ENCODE measurements around the gene SLC30A1. TPM values are rescaled to one million over a fixed set of nuclear protein-coding genes. Genes with fewer than 3 reads are reported as not detected.

The SLC30A1 gene
- total and polyA plus RNA-seq, 7 donors = 4.2 to 11.8 (median 7.9) TPM

DNA sequence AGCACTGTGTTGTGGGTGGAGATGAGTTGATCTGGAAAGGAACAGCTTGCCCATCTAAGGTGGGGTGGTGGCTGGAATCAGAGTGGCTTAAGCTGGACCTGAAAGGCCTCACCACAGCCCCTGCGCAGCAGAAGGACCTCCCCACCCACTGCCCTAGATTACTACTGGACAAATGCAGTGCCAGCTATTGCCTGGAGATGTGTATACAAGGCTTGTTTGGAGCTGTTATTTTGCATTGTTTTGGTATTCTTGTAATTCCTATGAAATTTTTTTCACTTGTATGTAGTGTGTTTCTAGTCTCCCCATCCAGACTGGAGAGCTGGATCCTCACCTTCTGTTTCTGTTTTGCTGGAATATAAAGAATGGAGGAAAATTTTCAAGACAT lies 1.3 kb upstream of the SLC30A1 start:
- H3K27ac ChIP-seq = peak overlapping the region; percentile 96 to 98 (median 98)
- intact Hi-C loops (cut with DNase I) = loop anchor here (10.0 kb wide), 1 partner anchor 205 kb away; no protein-coding TSS in a partner anchor
- no peak for TF ChIP-seq POLR2A (IDR thresholded peaks at IDR 0.05)
- no peak for TF ChIP-seq EP300 (IDR thresholded peaks at IDR 0.05)
- TF ChIP-seq, protein P1, sequence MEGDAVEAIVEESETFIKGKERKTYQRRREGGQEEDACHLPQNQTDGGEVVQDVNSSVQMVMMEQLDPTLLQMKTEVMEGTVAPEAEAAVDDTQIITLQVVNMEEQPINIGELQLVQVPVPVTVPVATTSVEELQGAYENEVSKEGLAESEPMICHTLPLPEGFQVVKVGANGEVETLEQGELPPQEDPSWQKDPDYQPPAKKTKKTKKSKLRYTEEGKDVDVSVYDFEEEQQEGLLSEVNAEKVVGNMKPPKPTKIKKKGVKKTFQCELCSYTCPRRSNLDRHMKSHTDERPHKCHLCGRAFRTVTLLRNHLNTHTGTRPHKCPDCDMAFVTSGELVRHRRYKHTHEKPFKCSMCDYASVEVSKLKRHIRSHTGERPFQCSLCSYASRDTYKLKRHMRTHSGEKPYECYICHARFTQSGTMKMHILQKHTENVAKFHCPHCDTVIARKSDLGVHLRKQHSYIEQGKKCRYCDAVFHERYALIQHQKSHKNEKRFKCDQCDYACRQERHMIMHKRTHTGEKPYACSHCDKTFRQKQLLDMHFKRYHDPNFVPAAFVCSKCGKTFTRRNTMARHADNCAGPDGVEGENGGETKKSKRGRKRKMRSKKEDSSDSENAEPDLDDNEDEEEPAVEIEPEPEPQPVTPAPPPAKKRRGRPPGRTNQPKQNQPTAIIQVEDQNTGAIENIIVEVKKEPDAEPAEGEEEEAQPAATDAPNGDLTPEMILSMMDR (IDR thresholded peaks at IDR 0.05) = no peak
- TF ChIP-seq POLR2AphosphoS5 (IDR thresholded peaks at IDR 0.05) = no peak
- H3K4me1 ChIP-seq = peaks cover 0 to 42% (median 36%) of the 10 kb centered on the region in 4 donors
- H3K27me3 ChIP-seq = no peaks in the 10 kb centered on the region
- no peaks in the 10 kb centered on the region for H3K9me3 ChIP-seq
- no peak overlapping the region for H3K4me3 ChIP-seq
- peaks cover 0 to 8% (median 2%) of the 10 kb centered on the region in 4 donors for H3K36me3 ChIP-seq
- DNase-seq = no peak
- 30 to 74% methylated on average over 1 of the region's 1 CpG for WGBS, 2 donors

DNA sequence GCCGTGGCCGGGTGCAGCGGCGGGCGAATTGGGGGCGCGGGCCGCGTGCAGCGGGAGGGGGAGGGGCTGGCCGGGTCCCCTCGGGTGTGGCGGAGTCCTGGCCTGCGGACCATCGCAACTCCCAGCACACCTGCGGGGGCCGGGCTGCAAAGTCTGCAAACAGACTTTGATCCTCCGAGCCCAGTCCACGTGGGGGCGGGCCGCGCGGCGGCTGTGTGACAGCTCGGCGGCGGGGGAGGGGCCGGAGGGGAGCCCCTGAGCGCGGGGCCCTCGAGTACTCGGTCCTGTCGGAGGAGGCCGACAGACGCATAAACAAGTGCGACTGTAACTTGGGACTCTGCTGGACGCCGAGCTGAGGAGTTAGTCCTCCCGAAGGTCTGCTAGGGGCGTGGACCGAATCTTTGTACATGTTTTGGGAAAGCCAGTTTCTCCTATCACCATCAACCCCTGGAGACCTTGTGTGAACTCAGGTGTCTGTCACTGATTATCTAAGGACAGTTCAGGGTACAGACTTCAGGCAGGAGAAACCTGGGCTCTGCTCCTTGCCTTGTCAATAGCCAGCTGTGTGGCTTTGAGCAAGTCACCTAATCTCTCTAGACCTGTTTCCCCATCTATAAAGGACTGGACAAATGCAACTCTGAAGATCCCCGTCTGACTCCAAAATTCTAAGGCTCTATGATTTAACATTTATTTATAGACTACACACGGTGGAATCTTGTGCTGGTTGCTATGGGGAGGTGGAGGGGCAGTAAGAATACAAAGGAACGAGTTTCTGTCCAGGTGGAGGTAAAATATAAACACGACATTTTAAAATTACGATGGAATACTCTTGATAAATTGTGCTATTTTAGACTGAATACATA lies 710 bp upstream of the SLC30A1 start:
- Histone ChIP-seq H3K27ac (peak overlapping the region; percentile 96 to 98 (median 98)), H3K4me1 (peaks cover 0 to 46% (median 39%) of the 10 kb centered on the region in 4 donors), H3K4me3 (peak overlapping the region; percentile 76 to 96 (median 94)), H3K9me3 (no peaks in the 10 kb centered on the region), H3K36me3 (peaks cover 0 to 14% (median 4%) of the 10 kb centered on the region in 4 donors), H3K27me3 (no peaks in the 10 kb centered on the region)
- intact Hi-C loops (cut with DNase I) = loop anchor here (1.0 to 10.0 kb wide), 6 partner anchors 33 to 455 kb away; partner anchors contain the start of genes DTL, INTS7 and LPGAT1
- TF ChIP-seq EP300 (IDR thresholded peaks at IDR 0.05) (no peak), POLR2A (IDR thresholded peaks at IDR 0.05) (no peak), POLR2AphosphoS5 (IDR thresholded peaks at IDR 0.05) (peak; percentile 13 to 44 (median 32))
- TF ChIP-seq, protein P1 (IDR thresholded peaks at IDR 0.05) = no peak
- 2 to 6% methylated on average over 46 of the region's 46 CpGs for WGBS, 2 donors
- DNase-seq = peak; percentile 91

DNA sequence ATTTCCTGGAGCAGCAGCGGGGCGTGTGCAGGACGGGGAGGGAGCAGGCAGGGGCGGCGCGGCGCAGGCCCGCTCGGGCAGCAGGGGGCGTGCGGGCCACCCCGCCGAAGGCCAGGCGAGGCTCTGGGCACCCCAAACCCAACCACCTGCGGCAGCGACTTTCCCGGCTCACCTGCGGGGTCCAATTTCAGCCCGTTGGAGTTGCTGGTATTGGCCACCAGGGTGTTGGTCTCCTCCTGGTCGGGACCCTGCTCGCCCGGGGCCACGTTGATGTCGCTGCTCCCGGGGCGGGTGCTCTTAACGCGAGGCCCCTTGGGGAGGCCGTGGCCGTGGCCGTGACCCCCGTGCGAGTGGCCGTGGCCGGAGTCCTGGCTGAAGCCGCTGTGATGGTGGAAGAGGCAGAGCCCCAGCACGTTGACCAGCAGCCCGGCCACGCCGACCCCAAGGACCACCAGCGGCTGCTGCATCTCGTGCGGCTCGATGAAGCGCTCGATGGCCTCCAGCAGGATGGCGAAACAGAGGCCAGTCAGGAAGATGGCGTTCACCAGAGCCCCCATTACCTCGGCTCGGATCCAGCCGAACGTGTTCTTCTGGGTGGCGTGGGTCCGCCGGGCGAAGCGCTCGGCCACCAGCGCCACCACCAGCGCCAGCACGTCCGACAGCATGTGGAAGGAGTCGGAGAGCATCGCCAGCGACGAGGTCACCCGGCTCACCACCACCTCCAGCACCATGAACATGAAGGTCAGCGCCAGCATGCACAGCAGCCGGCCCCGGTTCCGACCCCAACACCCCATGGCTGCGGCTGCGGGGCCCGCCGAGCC lies 932 bp downstream of the SLC30A1 start:
- Histone ChIP-seq H3K36me3 (peaks cover 0 to 21% (median 5%) of the 10 kb centered on the region in 4 donors), H3K27me3 (no peaks in the 10 kb centered on the region), H3K4me3 (peak overlapping the region; percentile 76 to 96 (median 94)), H3K9me3 (no peaks in the 10 kb centered on the region), H3K4me1 (peaks cover 0 to 61% (median 44%) of the 10 kb centered on the region in 4 donors), H3K27ac (peak overlapping the region; percentile 96 to 98 (median 98))
- 0% methylated on average over 75 of the region's 75 CpGs for WGBS, 2 donors
- peak; percentile 83 for DNase-seq
- TF ChIP-seq EP300 (IDR thresholded peaks at IDR 0.05) (no peak), POLR2AphosphoS5 (IDR thresholded peaks at IDR 0.05) (no peak), POLR2A (IDR thresholded peaks at IDR 0.05) (no peak)
- TF ChIP-seq, protein P1 (IDR thresholded peaks at IDR 0.05) = peak; percentile 45 to 87 (median 83)
- intact Hi-C loops (cut with DNase I) = loop anchor here (2.0 to 10.0 kb wide), 4 partner anchors 35 to 457 kb away; partner anchors contain the start of genes DTL, INTS7 and LPGAT1

DNA sequence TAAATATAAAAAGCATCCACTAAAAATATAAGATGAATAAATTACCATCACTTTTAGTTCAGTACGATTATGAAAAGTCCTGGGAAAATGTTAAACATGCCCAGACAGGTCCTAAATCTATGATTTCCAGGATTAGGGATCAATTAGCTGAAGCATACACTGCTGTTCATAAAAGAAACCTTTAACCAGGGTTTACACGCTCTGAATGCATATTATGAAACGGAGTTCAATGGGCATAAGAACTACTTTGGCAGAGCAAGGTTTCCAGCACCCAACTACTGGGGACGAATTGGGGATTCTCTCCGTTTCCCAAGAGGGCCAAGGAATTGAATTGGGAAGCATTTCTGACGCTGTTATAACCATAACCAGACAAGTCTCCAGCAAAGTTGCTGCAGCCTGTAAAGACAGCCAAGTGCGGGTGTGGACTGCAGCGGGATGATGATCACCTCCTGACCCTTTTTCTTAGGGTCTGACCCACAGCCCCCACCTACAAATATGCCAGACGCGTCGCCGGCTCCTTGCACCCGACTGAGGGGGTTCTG lies 1.6 kb downstream of the SLC30A1 start:
- WGBS, 2 donors = 0 to 2% methylated on average over 13 of the region's 13 CpGs
- H3K36me3 ChIP-seq = peaks cover 0 to 27% (median 5%) of the 10 kb centered on the region in 4 donors
- H3K4me1 ChIP-seq = peaks cover 0 to 61% (median 47%) of the 10 kb centered on the region in 4 donors
- TF ChIP-seq POLR2A (IDR thresholded peaks at IDR 0.05) (no peak), EP300 (IDR thresholded peaks at IDR 0.05) (no peak), POLR2AphosphoS5 (IDR thresholded peaks at IDR 0.05) (no peak)
- TF ChIP-seq, protein P1 (IDR thresholded peaks at IDR 0.05) = no peak
- peak overlapping the region; percentile 96 to 98 (median 98) for H3K27ac ChIP-seq
- peak overlapping the region; percentile 76 to 96 (median 94) for H3K4me3 ChIP-seq
- no peaks in the 10 kb centered on the region for H3K27me3 ChIP-seq
- intact Hi-C loops (cut with DNase I) = loop anchor here (5.0 to 10.0 kb wide), 3 partner anchors 60 to 457 kb away; partner anchors contain the start of genes DTL, INTS7 and LPGAT1
- DNase-seq = no peak
- H3K9me3 ChIP-seq = no peaks in the 10 kb centered on the region

Measured in sigmoid colon (tissue), 7 donors.